ENCODE data around the gene SLC12A3.
A peak's percentile ranks its signal among the peaks of the same experiment; 100 is the strongest.

The SLC12A3 gene

DNA sequence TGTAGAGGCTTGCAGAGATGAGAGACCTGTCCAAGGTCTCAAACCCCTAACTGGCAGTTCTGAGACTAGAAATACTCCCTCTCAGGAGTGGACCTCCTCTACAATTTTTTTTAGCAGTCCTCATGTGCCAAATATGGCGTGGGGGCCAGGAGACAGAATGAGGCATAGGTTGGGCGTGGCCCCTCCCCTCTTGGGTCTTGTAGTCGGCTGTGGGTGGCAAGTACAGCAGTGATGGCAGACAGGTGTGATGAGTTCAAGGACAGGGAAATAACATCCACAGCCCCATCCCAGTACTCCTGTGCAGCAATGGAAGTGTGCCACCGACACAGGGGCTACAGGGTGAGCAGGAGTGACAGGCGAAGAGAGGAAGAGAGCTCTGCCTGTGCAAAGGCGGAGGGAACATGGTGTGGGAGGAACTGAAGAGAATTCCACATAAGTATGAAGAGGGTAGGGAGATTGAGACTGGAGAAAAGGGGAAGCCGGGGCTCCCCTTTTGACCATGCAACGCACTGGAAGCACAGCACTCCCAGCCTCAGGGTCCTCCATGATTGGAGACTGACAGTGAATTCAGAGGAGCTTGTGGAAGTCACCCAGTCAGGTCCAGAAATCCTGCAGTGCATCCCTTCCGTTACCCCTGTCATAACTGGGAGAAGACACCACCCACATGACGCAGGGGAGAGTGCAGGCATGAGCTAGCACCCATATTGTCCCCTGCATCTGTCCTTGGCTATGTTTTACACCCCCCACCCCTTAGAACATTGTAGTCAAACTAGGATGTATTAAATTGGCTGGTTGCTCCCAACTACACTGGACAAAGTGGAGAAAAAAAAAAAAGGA is 82.0 kb downstream of the SLC12A3 start:
- DNase-seq = no peak

DNA sequence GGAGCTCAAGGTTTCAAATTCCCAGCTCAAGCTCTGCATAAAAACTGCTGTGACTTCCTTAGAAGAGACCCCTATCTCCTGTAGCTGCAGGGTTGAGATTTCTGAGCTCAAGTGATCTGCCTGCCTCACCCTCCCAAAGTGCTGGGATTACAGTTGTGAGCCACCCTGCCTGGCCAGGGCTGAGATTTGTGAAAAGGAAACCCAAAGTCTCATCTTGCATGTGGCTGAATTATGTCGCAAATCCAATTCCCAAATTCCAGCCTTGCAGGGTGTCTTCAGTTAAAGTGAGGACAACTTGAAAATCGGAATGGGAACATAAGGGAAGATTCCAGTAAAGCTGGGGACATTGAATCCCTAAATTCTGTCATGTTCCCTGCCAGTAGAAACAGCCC is 82.6 kb downstream of the SLC12A3 start:
- DNase-seq = no peak

DNA sequence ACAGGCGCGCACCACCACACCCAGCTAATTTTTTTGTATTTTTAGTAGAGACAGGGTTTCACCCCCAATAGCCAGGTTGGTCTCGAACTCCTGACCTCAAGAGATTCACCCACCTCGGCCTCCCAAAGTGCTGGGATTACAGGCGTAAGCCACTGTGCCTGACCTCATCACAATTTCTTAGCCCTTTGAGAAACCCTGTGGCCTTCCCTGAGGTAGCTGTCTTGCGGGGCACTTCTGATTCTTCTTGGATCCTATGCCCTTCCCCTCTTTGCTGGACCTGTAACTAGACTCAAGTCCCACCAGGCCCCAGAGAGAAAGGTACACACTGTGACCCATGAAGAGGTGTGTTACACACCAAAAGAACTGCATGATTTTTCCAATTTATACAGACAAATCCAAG is 83.2 kb downstream of the SLC12A3 start:
- no peak for DNase-seq

DNA sequence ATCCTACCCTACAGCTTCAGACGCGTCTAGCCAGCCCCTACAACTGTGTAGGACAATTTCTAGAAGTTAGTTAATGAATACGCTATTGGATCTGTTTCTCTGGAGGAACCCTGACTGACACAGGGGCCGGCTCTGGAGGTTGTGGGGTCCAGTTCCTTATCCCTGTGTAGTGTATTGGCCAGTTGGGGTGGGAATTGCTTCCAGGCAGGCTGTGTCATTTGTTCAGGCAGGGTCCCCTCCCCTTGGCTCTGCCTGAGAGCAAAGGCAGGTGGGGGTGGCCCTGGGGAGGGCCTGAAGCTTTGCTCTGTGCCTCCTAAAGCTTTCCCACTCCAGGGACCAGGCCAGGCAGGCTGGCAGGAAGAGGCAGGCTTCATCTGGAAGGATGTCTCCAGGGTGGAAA is 85.0 kb downstream of the SLC12A3 start:
- DNase-seq = no peak

DNA sequence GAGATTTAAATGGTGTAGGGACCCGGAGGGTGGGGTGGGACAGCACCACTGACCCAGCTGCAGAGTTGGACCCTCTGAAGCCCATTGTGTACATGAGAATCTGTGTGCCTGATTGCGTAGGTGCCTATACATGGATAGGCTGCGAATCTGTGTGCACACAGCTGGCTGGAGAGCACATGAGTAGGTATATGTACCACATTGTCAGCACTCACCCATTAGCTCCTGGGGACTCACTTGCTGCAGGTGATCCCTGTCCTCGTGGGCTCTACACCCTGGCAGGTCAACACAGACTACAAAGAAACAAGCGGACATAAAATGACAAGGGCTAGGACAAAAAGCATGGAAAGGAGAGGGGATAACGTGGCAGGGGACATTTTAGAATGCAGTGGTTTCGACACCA is 85.4 kb downstream of the SLC12A3 start:
- DNase-seq = no peak

DNA sequence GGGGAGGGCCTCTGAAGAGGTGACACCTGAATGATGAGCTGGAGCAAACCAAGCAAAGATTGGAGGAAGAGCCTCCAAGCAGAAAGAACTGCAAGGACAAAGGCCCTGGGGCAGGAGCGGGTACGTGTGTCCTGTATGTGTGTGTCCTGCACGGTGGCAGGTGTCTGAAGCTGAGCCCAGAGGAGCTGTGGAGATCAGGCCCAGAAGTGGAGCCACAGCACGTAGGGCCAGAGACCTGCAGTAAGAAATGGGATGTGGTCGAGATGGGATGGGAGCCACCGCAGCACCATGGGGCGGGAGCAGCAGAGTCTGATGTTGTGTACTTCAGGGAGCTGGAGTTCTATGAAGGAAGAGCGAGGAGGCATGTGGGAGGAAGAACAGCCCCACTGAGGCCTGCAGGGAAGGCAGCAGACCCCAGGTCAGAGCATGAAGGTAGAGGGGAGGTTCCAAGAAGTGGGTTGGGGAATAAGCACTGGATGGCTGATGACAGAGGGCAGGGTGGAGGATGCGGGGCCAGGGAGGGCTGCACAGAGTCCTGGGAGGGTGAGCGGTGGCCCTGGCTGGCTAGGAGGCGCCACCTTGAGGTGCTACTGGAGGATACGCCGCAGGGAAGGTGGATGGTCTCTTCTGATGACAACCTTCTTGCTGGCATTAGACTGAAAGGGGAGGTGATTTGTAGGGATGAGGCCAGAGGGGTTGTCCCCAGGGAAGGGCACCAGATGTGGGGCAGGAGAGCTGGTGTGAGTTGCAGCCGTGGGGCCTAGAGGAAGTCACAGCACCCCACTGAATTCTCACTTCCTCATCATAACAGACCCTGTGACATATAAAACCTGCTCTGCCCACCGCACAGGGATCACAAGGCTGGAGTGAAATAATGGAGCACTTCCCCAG is 86.1 kb downstream of the SLC12A3 start:
- DNase-seq = peak in 1 of 2 experiments; percentile 5

DNA sequence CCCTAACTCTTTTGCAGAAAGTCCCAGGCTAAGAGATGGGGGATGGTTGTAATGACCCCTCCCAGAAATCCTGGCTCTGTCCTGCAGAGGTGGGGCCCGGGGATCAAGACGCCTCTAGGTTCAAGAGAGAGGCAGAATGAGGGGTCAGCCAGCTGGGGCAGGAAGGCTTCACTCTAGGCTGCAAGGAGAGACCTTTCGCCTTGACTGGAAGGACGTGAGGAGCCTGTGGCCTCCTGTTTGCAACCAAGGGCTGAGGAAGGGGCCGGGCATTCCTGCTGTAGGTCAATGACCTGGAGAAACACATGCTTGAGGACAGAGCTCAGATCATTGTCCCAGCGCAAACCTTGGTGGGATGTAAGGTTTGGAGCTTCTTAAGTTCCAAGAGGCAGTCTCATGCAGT is 88.0 kb downstream of the SLC12A3 start:
- no peak for DNase-seq

DNA sequence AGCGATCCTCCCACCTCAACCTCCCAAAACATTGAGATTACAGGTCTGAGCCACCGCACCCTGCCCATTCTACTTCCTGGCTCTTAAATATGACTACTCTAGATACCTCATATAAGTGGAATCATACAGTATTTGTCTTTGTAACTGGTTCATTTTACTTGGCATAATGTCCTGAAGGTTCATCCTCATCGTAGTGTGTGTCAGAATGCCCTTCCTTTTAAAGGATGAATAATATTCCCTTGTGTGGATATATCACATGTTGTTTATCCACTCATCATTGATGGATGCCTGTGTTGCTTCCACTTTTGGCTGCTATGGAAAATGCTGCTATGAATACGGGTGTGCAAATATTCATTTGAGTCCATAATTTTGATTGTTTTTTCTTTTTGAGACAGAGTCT is 91.1 kb downstream of the SLC12A3 start:
- DNase-seq = no peak

DNA sequence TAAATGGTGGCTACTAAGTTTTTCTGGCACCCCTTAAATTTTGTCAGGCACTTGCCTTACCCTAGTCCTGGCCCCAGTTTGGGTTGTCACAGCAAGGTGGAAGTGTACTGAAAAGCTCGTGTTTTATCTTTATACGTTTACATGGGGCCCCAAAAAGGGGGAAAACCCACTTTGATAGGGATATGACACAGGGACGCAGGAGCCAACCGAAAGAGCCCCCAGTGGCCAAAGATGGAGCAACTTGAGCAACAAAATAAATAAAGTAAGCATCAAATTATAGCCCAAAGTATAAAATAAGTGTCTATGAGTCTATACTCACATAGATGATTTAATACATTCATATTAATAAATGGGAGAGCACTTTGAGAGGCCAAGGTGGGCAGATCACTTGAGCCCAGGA is 91.7 kb downstream of the SLC12A3 start:
- DNase-seq = no peak

DNA sequence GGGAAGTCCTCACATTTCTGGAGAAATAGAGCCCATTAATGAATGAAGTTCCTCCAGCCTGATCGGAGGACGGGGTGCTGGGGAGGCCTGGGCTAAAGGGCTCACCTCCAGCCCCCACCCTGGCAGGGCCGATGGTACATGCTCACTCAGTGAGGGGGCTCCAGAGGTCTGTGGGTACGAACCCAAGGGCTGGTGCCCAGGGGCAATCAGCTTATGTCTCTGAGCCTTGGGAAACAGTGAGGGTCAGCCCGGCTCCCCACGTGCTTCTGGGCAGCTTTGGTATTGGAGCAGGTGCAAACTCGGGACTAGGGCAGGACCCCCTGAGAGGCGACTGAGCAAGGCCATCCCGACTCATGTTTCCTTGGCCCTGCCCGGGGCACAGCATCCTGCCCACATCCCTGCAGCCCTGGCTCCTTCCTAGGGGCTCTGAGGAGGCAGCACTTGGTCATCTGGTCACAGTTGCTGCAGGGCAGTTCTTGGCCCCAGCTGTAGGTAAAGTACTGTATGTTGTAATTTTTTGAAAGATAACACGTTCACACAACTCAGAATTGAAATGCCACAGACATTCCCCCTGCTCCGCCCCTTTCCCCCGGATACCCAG is 95.8 kb downstream of the SLC12A3 start:
- DNase-seq = no peak

DNA sequence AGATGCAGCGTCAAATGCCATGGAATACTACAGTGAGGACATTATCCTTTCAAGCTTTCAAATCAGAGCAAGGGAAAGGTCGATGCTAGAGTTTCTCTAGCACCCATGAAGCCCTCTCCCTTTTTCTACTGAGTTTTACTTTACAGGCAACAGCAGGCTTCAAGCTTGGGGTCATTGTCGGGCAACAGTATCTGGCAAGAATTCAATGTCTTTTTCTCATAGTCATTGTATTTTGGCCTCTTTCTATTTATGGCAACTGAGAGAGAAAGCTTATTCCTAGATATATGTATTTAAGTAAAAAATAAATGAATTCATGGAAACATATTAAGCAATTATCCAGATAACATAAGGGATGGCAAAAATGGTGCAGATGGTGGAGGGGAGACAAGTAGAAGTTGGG is 96.4 kb downstream of the SLC12A3 start:
- DNase-seq = no peak

DNA sequence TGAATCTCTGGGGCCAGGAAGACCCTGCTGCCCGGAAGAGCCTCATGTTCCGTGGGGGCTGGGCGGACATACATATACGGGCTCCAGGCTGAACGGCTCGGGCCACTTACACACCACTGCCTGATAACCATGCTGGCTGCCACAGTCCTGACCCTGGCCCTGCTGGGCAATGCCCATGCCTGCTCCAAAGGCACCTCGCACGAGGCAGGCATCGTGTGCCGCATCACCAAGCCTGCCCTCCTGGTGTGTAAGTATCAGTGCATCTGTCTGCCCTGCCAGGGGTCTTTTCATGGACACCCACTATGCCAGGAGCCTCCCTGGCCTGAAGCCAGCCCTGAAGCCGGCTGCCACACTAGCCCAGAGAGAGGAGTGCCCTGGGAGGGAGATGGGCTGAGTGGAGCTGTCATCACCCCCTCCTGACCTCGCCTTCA is 96.9 kb downstream of the SLC12A3 start, which contains the start of gene CETP:
Gene CETP, plus strand, starts transcription at position 100 of the 431 bp plus-strand sequence. Its CDS starts 30 bp downstream, at position 130.
- no peak for DNase-seq

DNA sequence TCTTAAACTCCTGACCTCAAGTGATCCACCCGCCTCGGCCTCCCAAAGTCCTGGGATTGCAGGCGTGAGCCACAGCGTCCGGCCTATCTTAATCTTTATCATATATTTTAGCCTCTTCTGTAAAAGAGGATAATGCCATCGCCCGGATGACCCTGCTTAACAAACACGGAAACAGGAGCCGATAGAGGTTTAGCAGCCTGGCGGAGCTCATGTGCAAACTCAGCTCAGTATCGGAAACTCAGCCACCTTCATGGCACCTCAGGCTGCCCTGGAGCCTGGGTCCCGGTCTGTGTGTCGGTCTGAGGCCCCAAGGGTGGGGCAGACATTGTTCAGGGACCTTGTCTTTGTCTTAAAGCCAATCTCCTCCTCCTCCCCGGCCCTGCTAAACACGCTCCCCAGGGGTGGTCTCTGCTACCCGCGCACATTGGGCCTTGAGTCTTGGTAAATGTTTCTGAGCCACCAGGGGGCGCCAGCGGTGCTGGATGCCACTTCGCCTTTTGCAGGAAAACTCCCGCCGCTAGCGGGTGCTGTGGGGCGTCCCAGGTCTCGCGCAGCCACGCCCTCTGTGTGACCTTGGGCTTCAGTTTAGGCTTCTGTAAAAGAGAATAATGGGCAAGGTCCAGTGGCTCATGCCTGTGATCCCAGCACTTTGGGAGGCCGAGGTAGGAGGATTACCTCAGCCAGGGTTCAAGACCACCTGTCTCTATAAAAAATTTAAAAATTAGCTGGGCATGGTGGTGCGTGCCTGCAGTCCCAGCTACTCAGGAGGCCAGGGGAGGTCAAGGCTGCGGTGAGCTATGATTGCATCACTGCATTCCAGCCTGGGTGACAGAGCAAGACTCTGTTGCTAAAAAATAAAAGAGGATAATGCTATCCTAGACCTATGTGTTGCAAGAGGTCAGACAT is 99.5 kb downstream of the SLC12A3 start:
- DNase-seq = no peak
